ENCODE measurements around the gene PCDHB1. TPM values are rescaled to one million over a fixed set of nuclear protein-coding genes. Genes with fewer than 3 reads are reported as not detected.
A peak's percentile ranks its signal among the peaks of the same experiment; 100 is the strongest.

Gene PCDHB1
- polyA plus RNA-seq, 2 of the 4 experiments (the other 2 are of a cell fraction) = not detected

GRCh38 chr5:141039517-141039916 lies 11.7 kb upstream of the PCDHB1 start:
- peaks cover 8% of the 10 kb centered on the region; the same call in 1 of the 3 replicates for H3K4me1 ChIP-seq
- ATAC-seq = peak in 1 of 2 experiments; percentile 15; a peak in 1 of 6 replicates
- H3K27ac ChIP-seq = peak overlapping the region; percentile 18 to 72; a peak in 2 of 6 replicates
- H3K4me3 ChIP-seq = peak overlapping the region; percentile 48; the same call in 1 of the 3 replicates
- peak overlapping the region; percentile 78 for H3K4me2 ChIP-seq
- no peak for TF ChIP-seq CBX8 (IDR thresholded peaks at IDR 0.05)
- peak; percentile 48 for TF ChIP-seq MAFK (IDR thresholded peaks at IDR 0.05; ENCODE audit: partially characterized antibody)
- no peak for TF ChIP-seq ZNF302 (CRISPR knock-in tag; IDR thresholded peaks at IDR 0.05)
- ChIA-PET CTCF (interaction anchor here (0.6 to 5.5 kb wide), 43 partner anchors 11 to 246 kb away, joined by 3 to 77 read pairs (median 5); partner anchors contain the start of genes PCDHA11, PCDHA12, PCDHA4 and PCDHA5), POLR2A (interaction anchor here (0.8 to 2.4 kb wide), 6 partner anchors 73 to 329 kb away, joined by 3 to 30 read pairs (median 10); partner anchors contain the start of genes PCDHA12, PCDHA5, PCDHAC1 and PCDHAC2)
- peak in 1 of 2 experiments; percentile 35 for DNase-seq (ENCODE audit: low read depth in 1 of 2, low spot score in 1 of 2)
- WGBS (ENCODE audit: missing lambda C conversion rate) = 18% methylated on average over 3 of the region's 3 CpGs
- H3K9me3 ChIP-seq = no peaks in the 10 kb centered on the region
- FAIRE-seq = no peak

- ATAC-seq (peak; percentile 83 to 88), DNase-seq (ENCODE audit: low read depth in 1 of 2, low spot score in 1 of 2) (peak; percentile 75 to 76), FAIRE-seq (peak; percentile 54)
- no peaks in the 10 kb centered on the region for H3K9me3 ChIP-seq
- TF ChIP-seq POLR2AphosphoS2 (conservative IDR thresholded peaks at IDR 0.05; ENCODE audit: low read length) (no peak), TFCP2L1 (CRISPR knock-in tag; IDR thresholded peaks at IDR 0.05) (no peak), FOXS1 (CRISPR knock-in tag; IDR thresholded peaks at IDR 0.05) (no peak), CTCF (IDR thresholded peaks at IDR 0.05) (peak; percentile 79), RNF2 (IDR thresholded peaks at IDR 0.05; ENCODE audit: borderline replicate concordance, low read depth) (no peak), SMC3 (IDR thresholded peaks at IDR 0.05) (peak; percentile 96), RAD21 (conservative IDR thresholded peaks at IDR 0.05 in 1 of 2, IDR thresholded peaks at IDR 0.05 in 1 of 2) (peak; percentile 84 to 89), KDM5A (IDR thresholded peaks at IDR 0.05) (peak; percentile 42; the same call in 1 of the 2 replicates), TP53 (CRISPR knock-in tag; IDR thresholded peaks at IDR 0.05) (no peak), MAFK (IDR thresholded peaks at IDR 0.05; ENCODE audit: partially characterized antibody) (no peak)
- TF ChIP-seq, protein P1, sequence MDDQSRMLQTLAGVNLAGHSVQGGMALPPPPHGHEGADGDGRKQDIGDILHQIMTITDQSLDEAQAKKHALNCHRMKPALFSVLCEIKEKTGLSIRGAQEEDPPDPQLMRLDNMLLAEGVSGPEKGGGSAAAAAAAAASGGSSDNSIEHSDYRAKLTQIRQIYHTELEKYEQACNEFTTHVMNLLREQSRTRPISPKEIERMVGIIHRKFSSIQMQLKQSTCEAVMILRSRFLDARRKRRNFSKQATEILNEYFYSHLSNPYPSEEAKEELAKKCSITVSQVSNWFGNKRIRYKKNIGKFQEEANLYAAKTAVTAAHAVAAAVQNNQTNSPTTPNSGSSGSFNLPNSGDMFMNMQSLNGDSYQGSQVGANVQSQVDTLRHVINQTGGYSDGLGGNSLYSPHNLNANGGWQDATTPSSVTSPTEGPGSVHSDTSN (IDR thresholded peaks at IDR 0.05) = no peak
- TF ChIP-seq, protein P2, sequence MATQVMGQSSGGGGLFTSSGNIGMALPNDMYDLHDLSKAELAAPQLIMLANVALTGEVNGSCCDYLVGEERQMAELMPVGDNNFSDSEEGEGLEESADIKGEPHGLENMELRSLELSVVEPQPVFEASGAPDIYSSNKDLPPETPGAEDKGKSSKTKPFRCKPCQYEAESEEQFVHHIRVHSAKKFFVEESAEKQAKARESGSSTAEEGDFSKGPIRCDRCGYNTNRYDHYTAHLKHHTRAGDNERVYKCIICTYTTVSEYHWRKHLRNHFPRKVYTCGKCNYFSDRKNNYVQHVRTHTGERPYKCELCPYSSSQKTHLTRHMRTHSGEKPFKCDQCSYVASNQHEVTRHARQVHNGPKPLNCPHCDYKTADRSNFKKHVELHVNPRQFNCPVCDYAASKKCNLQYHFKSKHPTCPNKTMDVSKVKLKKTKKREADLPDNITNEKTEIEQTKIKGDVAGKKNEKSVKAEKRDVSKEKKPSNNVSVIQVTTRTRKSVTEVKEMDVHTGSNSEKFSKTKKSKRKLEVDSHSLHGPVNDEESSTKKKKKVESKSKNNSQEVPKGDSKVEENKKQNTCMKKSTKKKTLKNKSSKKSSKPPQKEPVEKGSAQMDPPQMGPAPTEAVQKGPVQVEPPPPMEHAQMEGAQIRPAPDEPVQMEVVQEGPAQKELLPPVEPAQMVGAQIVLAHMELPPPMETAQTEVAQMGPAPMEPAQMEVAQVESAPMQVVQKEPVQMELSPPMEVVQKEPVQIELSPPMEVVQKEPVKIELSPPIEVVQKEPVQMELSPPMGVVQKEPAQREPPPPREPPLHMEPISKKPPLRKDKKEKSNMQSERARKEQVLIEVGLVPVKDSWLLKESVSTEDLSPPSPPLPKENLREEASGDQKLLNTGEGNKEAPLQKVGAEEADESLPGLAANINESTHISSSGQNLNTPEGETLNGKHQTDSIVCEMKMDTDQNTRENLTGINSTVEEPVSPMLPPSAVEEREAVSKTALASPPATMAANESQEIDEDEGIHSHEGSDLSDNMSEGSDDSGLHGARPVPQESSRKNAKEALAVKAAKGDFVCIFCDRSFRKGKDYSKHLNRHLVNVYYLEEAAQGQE (IDR thresholded peaks at IDR 0.05) = no peak
- 4% methylated on average over 24 of the region's 24 CpGs for WGBS (ENCODE audit: missing lambda C conversion rate)
- H3K27ac ChIP-seq = peak overlapping the region; percentile 56 to 72
- peak overlapping the region; percentile 48 for H3K4me3 ChIP-seq
- peak overlapping the region; percentile 78 for H3K4me2 ChIP-seq
- CTCF ChIA-PET = interaction anchor here (0.5 to 5.5 kb wide), 63 partner anchors 12 to 970 kb away, joined by 3 to 77 read pairs (median 5); partner anchors contain the start of genes PCDHA1, PCDHA11, PCDHA12 and PCDHA4
- POLR2A ChIA-PET = interaction anchor here (0.8 to 2.4 kb wide), 8 partner anchors 36 to 329 kb away, joined by 3 to 30 read pairs (median 4); partner anchors contain the start of genes PCDHA12, PCDHA5, PCDHAC1 and PCDHAC2
- H3K4me1 ChIP-seq = peaks cover 8% of the 10 kb centered on the region; the same call in 1 of the 3 replicates
Measured at GRCh38 chr5:141040093-141040770, 10.9 kb upstream of the PCDHB1 start.

Measured in A549 (cell line).